Vagina (tissue), 2 donors: Measurements from ENCODE around the gene ANKFN1. TPM values are rescaled to one million over a fixed set of nuclear protein-coding genes. Genes with fewer than 3 reads are reported as not detected.

Experiments
- DNase-seq, 2 donors: peaks; one replicate each; pipeline ENCODE4 v3.0.0-alpha.2; 2017; ENCODE audit errors: extremely low spot score in 2 of 2
- H3K27ac ChIP-seq: fragments of 200-600 bp; sonication (generic); one replicate; pipeline ENCODE4 v1.5.1; 2019
- H3K27me3 ChIP-seq: fragments of 200-600 bp; sonication (generic); one replicate; pipeline ENCODE4 v1.5.1; 2019
- H3K36me3 ChIP-seq, 2 donors: fragments of 200-600 bp; sonication (generic); one replicate each; pipeline ENCODE4 v1.5.1; 2017 to 2019
- H3K4me1 ChIP-seq: fragments of 200-600 bp; sonication (generic); one replicate; pipeline ENCODE4 v1.5.1; 2019
- H3K4me3 ChIP-seq, 2 donors: fragments of 200-600 bp; sonication (generic); 1 replicate in 1 of 2; 2 replicates in 1 of 2; pipeline ENCODE4 v1.5.1; 2016 to 2019
- H3K9me3 ChIP-seq: fragments of 200-600 bp; sonication (generic); one replicate; pipeline ENCODE4 v1.5.1; 2019
- POLR2A ChIP-seq, 2 donors: fragments of 450-650 bp; IDR thresholded peaks; one replicate each; pipeline ENCODE4 v1.6.1; 2017; ENCODE audit warnings: antibody characterized with exemption in 2 of 2, mild to moderate bottlenecking in 2 of 2, moderate library complexity in 2 of 2
- POLR2AphosphoS5 ChIP-seq, 2 donors: sonication (generic); formaldehyde crosslinking; IDR thresholded peaks; one replicate each; pipeline ENCODE4 v1.9.0; 2017; ENCODE audit warnings: antibody characterized with exemption in 2 of 2, mild to moderate bottlenecking in 2 of 2, low read depth in 1 of 2; ENCODE audit not compliant: insufficient read depth in 1 of 2
- intact Hi-C: fragments of 100-400 bp; cut with DNase I; formaldehyde crosslinking; loops from one replicate; pipeline ENCODE4 v1.15.1; 2023
- total RNA-seq: library from RNA; depleted of rRNA; stranded (reverse); fragments of >200 nt; gene quantifications from one replicate; pipeline ENCODE4 v1.2.3, GENCODE V29; 2016
- TF ChIP-seq, protein P1 (sequence below), 3 experiments: fragments of 450-650 bp in 2 of 3; fragments of 200-600 bp in 1 of 3; sonication (generic) in 1 of 3; IDR thresholded peaks; one replicate each; pipeline ENCODE4 v1.5.1; 2017 to 2019; ENCODE audit warnings: antibody characterized with exemption in 3 of 3, mild to moderate bottlenecking in 2 of 3, moderate library complexity in 2 of 3

Gene ANKFN1
- total RNA-seq, 1 donor from 2014 or later = 3.4 TPM

DNA sequence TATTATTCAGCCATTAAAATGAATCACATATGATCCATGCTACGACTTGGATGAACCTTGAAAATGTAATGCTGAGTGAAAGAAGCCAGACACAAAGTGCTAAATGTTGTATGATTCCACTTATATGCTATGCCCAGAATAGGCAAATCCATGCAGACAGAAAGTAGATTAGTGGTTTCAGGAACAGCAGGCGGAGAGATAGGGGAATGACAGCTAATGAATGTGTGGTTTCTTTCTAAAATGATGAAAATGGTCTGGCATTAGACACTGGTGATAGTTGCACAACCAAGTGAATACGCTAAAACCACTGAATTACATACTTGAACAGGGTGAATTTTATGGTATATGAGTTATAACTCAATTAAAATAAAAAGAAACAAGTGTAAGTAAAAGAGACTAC is 318.4 kb downstream of the ANKFN1 start:
- no peak overlapping the region for H3K27ac ChIP-seq
- H3K36me3 ChIP-seq = no peaks in the 10 kb centered on the region
- no peak for DNase-seq
- TF ChIP-seq POLR2AphosphoS5 (IDR thresholded peaks at IDR 0.05; ENCODE audit: insufficient read depth in 1 of 2, low read depth in 1 of 2) = no peak
- no peak for TF ChIP-seq POLR2A (IDR thresholded peaks at IDR 0.05)
- TF ChIP-seq, protein P1, sequence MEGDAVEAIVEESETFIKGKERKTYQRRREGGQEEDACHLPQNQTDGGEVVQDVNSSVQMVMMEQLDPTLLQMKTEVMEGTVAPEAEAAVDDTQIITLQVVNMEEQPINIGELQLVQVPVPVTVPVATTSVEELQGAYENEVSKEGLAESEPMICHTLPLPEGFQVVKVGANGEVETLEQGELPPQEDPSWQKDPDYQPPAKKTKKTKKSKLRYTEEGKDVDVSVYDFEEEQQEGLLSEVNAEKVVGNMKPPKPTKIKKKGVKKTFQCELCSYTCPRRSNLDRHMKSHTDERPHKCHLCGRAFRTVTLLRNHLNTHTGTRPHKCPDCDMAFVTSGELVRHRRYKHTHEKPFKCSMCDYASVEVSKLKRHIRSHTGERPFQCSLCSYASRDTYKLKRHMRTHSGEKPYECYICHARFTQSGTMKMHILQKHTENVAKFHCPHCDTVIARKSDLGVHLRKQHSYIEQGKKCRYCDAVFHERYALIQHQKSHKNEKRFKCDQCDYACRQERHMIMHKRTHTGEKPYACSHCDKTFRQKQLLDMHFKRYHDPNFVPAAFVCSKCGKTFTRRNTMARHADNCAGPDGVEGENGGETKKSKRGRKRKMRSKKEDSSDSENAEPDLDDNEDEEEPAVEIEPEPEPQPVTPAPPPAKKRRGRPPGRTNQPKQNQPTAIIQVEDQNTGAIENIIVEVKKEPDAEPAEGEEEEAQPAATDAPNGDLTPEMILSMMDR (IDR thresholded peaks at IDR 0.05) = no peak
- intact Hi-C loops = no loop called here
- no peaks in the 10 kb centered on the region for H3K9me3 ChIP-seq
- no peaks in the 10 kb centered on the region for H3K4me1 ChIP-seq
- no peaks in the 10 kb centered on the region for H3K27me3 ChIP-seq
- no peak overlapping the region for H3K4me3 ChIP-seq

DNA sequence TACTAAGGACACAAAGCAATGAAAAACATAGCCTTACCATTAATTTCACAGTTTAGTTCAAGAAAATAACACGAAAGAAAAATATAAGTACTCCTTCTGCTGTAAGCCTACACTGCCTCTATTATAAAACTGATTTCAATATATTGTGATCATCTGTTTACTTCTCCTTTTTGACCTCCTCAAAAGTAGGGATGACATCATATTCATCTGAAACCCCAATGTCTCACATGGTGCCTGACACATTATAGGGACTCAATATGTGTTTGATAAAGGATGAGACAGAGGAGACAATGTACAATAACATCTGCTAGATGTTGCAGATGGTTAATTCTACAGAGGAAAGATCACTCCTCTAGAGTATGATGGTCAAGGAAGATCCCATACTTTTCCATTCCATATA is 321.8 kb downstream of the ANKFN1 start:
- H3K4me1 ChIP-seq = no peaks in the 10 kb centered on the region
- H3K27ac ChIP-seq = no peak overlapping the region
- no peak for DNase-seq
- intact Hi-C loops = no loop called here
- H3K4me3 ChIP-seq = no peak overlapping the region
- TF ChIP-seq, protein P1 (IDR thresholded peaks at IDR 0.05) = no peak
- no peak for TF ChIP-seq POLR2A (IDR thresholded peaks at IDR 0.05)
- TF ChIP-seq POLR2AphosphoS5 (IDR thresholded peaks at IDR 0.05; ENCODE audit: insufficient read depth in 1 of 2, low read depth in 1 of 2) = no peak
- no peaks in the 10 kb centered on the region for H3K27me3 ChIP-seq
- H3K9me3 ChIP-seq = no peaks in the 10 kb centered on the region
- H3K36me3 ChIP-seq = no peaks in the 10 kb centered on the region

DNA sequence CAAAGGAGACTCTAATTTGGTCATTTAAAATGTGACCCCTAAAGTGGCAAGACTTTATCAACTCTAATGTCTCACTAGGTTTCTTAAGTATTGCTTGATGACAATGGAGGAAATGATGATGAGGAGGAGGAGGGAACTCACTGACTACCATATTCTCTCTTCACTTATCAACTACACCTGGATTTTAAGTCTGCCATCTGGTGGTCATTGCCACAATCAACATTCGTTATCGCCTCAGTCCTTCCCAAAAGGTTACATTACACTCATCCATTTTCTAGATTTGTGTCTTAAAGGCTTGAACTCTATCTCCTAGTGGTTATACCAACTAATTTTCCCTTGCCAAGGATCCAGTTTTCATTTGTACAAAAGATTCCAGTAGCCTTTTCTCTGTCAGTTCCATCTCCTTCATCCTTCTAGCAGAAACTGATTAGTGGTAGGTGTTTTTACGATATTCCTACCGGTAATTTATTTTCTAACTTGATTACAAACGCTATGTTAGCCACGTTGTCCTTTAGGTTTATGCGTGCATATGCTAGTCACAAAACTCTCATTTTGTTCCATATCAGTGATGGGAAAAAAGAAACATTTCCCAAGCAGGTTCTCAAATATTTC is 325.7 kb downstream of the ANKFN1 start:
- Histone ChIP-seq H3K27me3 (no peaks in the 10 kb centered on the region), H3K27ac (no peak overlapping the region), H3K36me3 (no peaks in the 10 kb centered on the region), H3K4me3 (no peak overlapping the region), H3K4me1 (no peaks in the 10 kb centered on the region), H3K9me3 (no peaks in the 10 kb centered on the region)
- TF ChIP-seq POLR2AphosphoS5 (IDR thresholded peaks at IDR 0.05; ENCODE audit: insufficient read depth in 1 of 2, low read depth in 1 of 2) (no peak), POLR2A (IDR thresholded peaks at IDR 0.05) (no peak)
- TF ChIP-seq, protein P1 (IDR thresholded peaks at IDR 0.05) = peak in 1 of 3 experiments; percentile 6
- intact Hi-C loops = no loop called here
- no peak for DNase-seq

DNA sequence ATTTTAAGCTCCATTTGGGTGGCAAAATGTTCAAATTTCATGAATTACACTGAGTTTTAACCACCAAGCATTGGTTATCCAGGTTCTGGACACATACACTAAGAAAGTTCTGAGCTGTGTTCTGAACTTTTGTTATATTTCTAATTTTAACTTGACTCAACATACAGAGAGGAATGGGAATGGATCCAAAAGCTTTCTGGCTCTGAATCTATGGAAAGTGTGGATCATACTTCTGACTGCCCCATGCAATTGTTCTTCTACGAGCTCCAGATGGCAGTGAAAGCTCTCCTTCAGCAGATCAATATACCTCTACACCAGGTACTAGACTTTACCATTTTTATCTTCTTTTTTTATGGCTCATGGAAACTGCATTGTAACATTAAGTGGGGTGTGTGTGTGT is 327.2 kb downstream of the ANKFN1 start:
- Histone ChIP-seq H3K36me3 (no peaks in the 10 kb centered on the region), H3K4me3 (no peak overlapping the region), H3K27me3 (no peaks in the 10 kb centered on the region), H3K4me1 (no peaks in the 10 kb centered on the region), H3K9me3 (no peaks in the 10 kb centered on the region), H3K27ac (no peak overlapping the region)
- DNase-seq = no peak
- intact Hi-C loops = no loop called here
- TF ChIP-seq, protein P1 (IDR thresholded peaks at IDR 0.05) = no peak
- TF ChIP-seq POLR2A (IDR thresholded peaks at IDR 0.05) (no peak), POLR2AphosphoS5 (IDR thresholded peaks at IDR 0.05; ENCODE audit: insufficient read depth in 1 of 2, low read depth in 1 of 2) (no peak)

DNA sequence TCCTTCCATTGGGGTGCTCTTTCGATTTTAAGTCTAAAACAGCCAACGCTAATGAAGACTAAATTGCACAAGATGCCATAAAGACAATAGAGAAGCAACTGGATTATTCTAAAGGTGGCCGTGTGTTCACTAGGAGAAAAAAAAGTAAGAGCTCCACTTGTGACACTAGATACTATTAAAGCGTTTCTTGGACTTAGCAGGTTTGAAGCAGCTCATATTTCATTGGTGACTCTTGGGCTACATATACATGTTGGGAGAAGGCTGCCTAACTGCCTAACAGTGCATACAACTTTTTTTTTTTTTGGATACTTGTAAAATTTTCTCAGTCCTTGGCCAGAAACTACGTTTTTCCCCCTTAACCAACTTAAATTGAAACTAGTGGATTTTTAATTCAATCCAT is 328.4 kb downstream of the ANKFN1 start:
- no peaks in the 10 kb centered on the region for H3K4me1 ChIP-seq
- H3K4me3 ChIP-seq = no peak overlapping the region
- H3K27ac ChIP-seq = no peak overlapping the region
- TF ChIP-seq, protein P1 (IDR thresholded peaks at IDR 0.05) = no peak
- TF ChIP-seq POLR2AphosphoS5 (IDR thresholded peaks at IDR 0.05; ENCODE audit: insufficient read depth in 1 of 2, low read depth in 1 of 2) = no peak
- TF ChIP-seq POLR2A (IDR thresholded peaks at IDR 0.05) = no peak
- no peaks in the 10 kb centered on the region for H3K27me3 ChIP-seq
- intact Hi-C loops = no loop called here
- no peak for DNase-seq
- H3K36me3 ChIP-seq = no peaks in the 10 kb centered on the region
- no peaks in the 10 kb centered on the region for H3K9me3 ChIP-seq
